ENCODE measurements around the gene VSIG8.

The VSIG8 gene

GRCh38 chr1:159872891-159873290, 10.4 kb upstream of the VSIG8 start:
- TF ChIP-seq ZNF274 (IDR thresholded peaks at IDR 0.05; ENCODE audit: low read depth, low read length): no peak
- H3K4me3 ChIP-seq (ENCODE audit: low read length): no peak overlapping the region

- no peak overlapping the region for H3K4me3 ChIP-seq (ENCODE audit: low read length)
- TF ChIP-seq ZNF274 (IDR thresholded peaks at IDR 0.05; ENCODE audit: low read depth, low read length): no peak
Observed at GRCh38 chr1:159870704-159871103, 8.2 kb upstream of the VSIG8 start.

GRCh38 chr1:159869607-159870006, 7.2 kb upstream of the VSIG8 start:
- no peak for TF ChIP-seq ZNF274 (IDR thresholded peaks at IDR 0.05; ENCODE audit: low read depth, low read length)

GRCh38 chr1:159869173-159869572, 6.7 kb upstream of the VSIG8 start:
- TF ChIP-seq ZNF274 (IDR thresholded peaks at IDR 0.05; ENCODE audit: low read depth, low read length): no peak
- H3K4me3 ChIP-seq (ENCODE audit: low read length): no peak overlapping the region

More at GRCh38 chr1:159869607-159870006, 7.2 kb upstream of the VSIG8 start:
- no peak overlapping the region for H3K4me3 ChIP-seq (ENCODE audit: low read length)

GRCh38 chr1:159868766-159869165, 6.3 kb upstream of the VSIG8 start:
- TF ChIP-seq ZNF274 (IDR thresholded peaks at IDR 0.05; ENCODE audit: low read depth, low read length): no peak
- H3K4me3 ChIP-seq (ENCODE audit: low read length): no peak overlapping the region

- no peak overlapping the region for H3K4me3 ChIP-seq (ENCODE audit: low read length)
- TF ChIP-seq ZNF274 (IDR thresholded peaks at IDR 0.05; ENCODE audit: low read depth, low read length): no peak
Observed at GRCh38 chr1:159867664-159868026, 5.2 kb upstream of the VSIG8 start.

GRCh38 chr1:159866905-159867663, 4.6 kb upstream of the VSIG8 start:
- no peak overlapping the region for H3K4me3 ChIP-seq (ENCODE audit: low read length)

GRCh38 chr1:159866066-159866465, 3.6 kb upstream of the VSIG8 start:
- TF ChIP-seq ZNF274 (IDR thresholded peaks at IDR 0.05; ENCODE audit: low read depth, low read length): no peak
- H3K4me3 ChIP-seq (ENCODE audit: low read length): no peak overlapping the region

More at GRCh38 chr1:159866905-159867663, 4.6 kb upstream of the VSIG8 start:
- no peak for TF ChIP-seq ZNF274 (IDR thresholded peaks at IDR 0.05; ENCODE audit: low read depth, low read length)

- H3K4me3 ChIP-seq (ENCODE audit: low read length): no peak overlapping the region
- no peak for TF ChIP-seq ZNF274 (IDR thresholded peaks at IDR 0.05; ENCODE audit: low read depth, low read length)
Observed at GRCh38 chr1:159864262-159864661, 1.8 kb upstream of the VSIG8 start.

GRCh38 chr1:159862031-159862430, 426 bp downstream of the VSIG8 start:
- TF ChIP-seq ZNF274 (IDR thresholded peaks at IDR 0.05; ENCODE audit: low read depth, low read length): no peak
- no peak overlapping the region for H3K4me3 ChIP-seq (ENCODE audit: low read length)

GRCh38 chr1:159861218-159861617, 1.2 kb downstream of the VSIG8 start:
- no peak for TF ChIP-seq ZNF274 (IDR thresholded peaks at IDR 0.05; ENCODE audit: low read depth, low read length)
- no peak overlapping the region for H3K4me3 ChIP-seq (ENCODE audit: low read length)

- no peak overlapping the region for H3K4me3 ChIP-seq (ENCODE audit: low read length)
- TF ChIP-seq ZNF274 (IDR thresholded peaks at IDR 0.05; ENCODE audit: low read depth, low read length): no peak
Observed at GRCh38 chr1:159860456-159860855, 2.0 kb downstream of the VSIG8 start.

- no peak overlapping the region for H3K4me3 ChIP-seq (ENCODE audit: low read length)
- TF ChIP-seq ZNF274 (IDR thresholded peaks at IDR 0.05; ENCODE audit: low read depth, low read length): no peak
Observed at GRCh38 chr1:159859767-159860322, 2.6 kb downstream of the VSIG8 start.

GRCh38 chr1:159857889-159858288, 4.6 kb downstream of the VSIG8 start:
- no peak overlapping the region for H3K4me3 ChIP-seq (ENCODE audit: low read length)
- TF ChIP-seq ZNF274 (IDR thresholded peaks at IDR 0.05; ENCODE audit: low read depth, low read length): no peak

- no peak overlapping the region for H3K4me3 ChIP-seq (ENCODE audit: low read length)
- no peak for TF ChIP-seq ZNF274 (IDR thresholded peaks at IDR 0.05; ENCODE audit: low read depth, low read length)
Observed at GRCh38 chr1:159856576-159856975, 5.9 kb downstream of the VSIG8 start.
